Activated CD4-positive, alpha-beta T cell treated with anti-CD3 and anti-CD28 coated beads, Interleukin-2, amount 50 U/mL, for 4 hours (primary cell): ENCODE results near the gene PLXNA1.

Source experiments
- DNase-seq, 2 experiments: peaks; one replicate each; pipeline ENCODE4 v3.0.0-alpha.2; 2020

PLXNA1 gene

GRCh38 chr3:126988451-126989021 is 5.6 kb downstream of the PLXNA1 start:
- DNase-seq = no peak

GRCh38 chr3:126989316-126990023 is 6.6 kb downstream of the PLXNA1 start:
- no peak for DNase-seq

GRCh38 chr3:126990024-126990700 is 7.2 kb downstream of the PLXNA1 start:
- no peak for DNase-seq

GRCh38 chr3:126990890-126991289 is 8.0 kb downstream of the PLXNA1 start:
- no peak for DNase-seq

- DNase-seq = no peak
These were observed 8.7 kb downstream of the PLXNA1 start for GRCh38 chr3:126991366-126992200.

GRCh38 chr3:126992216-126992615 is 9.3 kb downstream of the PLXNA1 start:
- no peak for DNase-seq

- no peak for DNase-seq
These were observed 9.9 kb downstream of the PLXNA1 start for GRCh38 chr3:126992776-126993175.

- no peak for DNase-seq
These were observed 10.5 kb downstream of the PLXNA1 start for GRCh38 chr3:126993436-126993835.

GRCh38 chr3:126994661-126995245 is 11.8 kb downstream of the PLXNA1 start:
- DNase-seq = no peak

GRCh38 chr3:126995254-126995780 is 12.4 kb downstream of the PLXNA1 start:
- DNase-seq = no peak

- DNase-seq = no peak
These were observed 13.1 kb downstream of the PLXNA1 start for GRCh38 chr3:126995926-126996512.

- no peak for DNase-seq
These were observed 14.0 kb downstream of the PLXNA1 start for GRCh38 chr3:126996905-126997304.

GRCh38 chr3:126997455-126998038 is 14.6 kb downstream of the PLXNA1 start:
- no peak for DNase-seq

GRCh38 chr3:126998320-126998719 is 15.4 kb downstream of the PLXNA1 start:
- no peak for DNase-seq

- DNase-seq = no peak
These were observed 15.8 kb downstream of the PLXNA1 start for GRCh38 chr3:126998728-126999127.

- no peak for DNase-seq
These were observed 16.5 kb downstream of the PLXNA1 start for GRCh38 chr3:126999383-126999782.

GRCh38 chr3:127000119-127000518 is 17.2 kb downstream of the PLXNA1 start:
- no peak for DNase-seq

- no peak for DNase-seq
These were observed 17.8 kb downstream of the PLXNA1 start for GRCh38 chr3:127000761-127001160.

- no peak for DNase-seq
These were observed 18.7 kb downstream of the PLXNA1 start for GRCh38 chr3:127001486-127002194.

GRCh38 chr3:127002195-127003174 is 19.6 kb downstream of the PLXNA1 start:
- no peak for DNase-seq
